Hepatocyte (in vitro differentiated cells): ENCODE data around the gene MYEOV. TPM values are rescaled to one million over a fixed set of nuclear protein-coding genes. Genes with fewer than 3 reads are reported as not detected.

Source experiments
- DNase-seq: peaks from one replicate; pipeline ENCODE4 v3.0.0-alpha.2; 2016; ENCODE audit warnings: low spot score
- H2AFZ ChIP-seq: fragments of 200-600 bp; sonication (generic); 2 replicates; pipeline ENCODE4 v1.6.0; 2016; ENCODE audit warnings: antibody characterized with exemption, mild to moderate bottlenecking
- H3K27ac ChIP-seq: fragments of 200-600 bp; sonication (generic); 2 replicates; pipeline ENCODE4 v1.5.1; 2016; ENCODE audit warnings: mild to moderate bottlenecking
- H3K27me3 ChIP-seq: fragments of 200-600 bp; sonication (generic); 2 replicates; pipeline ENCODE4 v1.6.1; 2016
- H3K36me3 ChIP-seq: fragments of 200-600 bp; sonication (generic); replicated peaks from 2 replicates; pipeline ENCODE4 v1.5.1; 2016; ENCODE audit warnings: low read depth; ENCODE audit not compliant: insufficient read depth
- H3K4me1 ChIP-seq: fragments of 200-600 bp; sonication (generic); 2 replicates; pipeline ENCODE4 v1.5.1; 2016; ENCODE audit warnings: mild to moderate bottlenecking, moderate library complexity; ENCODE audit not compliant: insufficient read depth
- H3K4me2 ChIP-seq: fragments of 200-600 bp; sonication (generic); 2 replicates; pipeline ENCODE4 v1.6.0; 2016
- H3K4me3 ChIP-seq: fragments of 200-600 bp; sonication (generic); 2 replicates; pipeline ENCODE4 v1.5.1; 2016; ENCODE audit warnings: mild to moderate bottlenecking
- H3K79me2 ChIP-seq: fragments of 200-600 bp; sonication (generic); 2 replicates; pipeline ENCODE4 v1.6.0; 2017; ENCODE audit warnings: mild to moderate bottlenecking
- H3K9me2 ChIP-seq: fragments of 200-600 bp; sonication (generic); replicated peaks from 2 replicates; pipeline ENCODE4 v1.6.0; 2017; ENCODE audit warnings: mild to moderate bottlenecking; ENCODE audit not compliant: insufficient read depth
- H3K9me3 ChIP-seq: fragments of 200-600 bp; sonication (generic); 2 replicates; pipeline ENCODE4 v1.5.1; 2016; ENCODE audit warnings: low read depth, mild to moderate bottlenecking
- H4K20me1 ChIP-seq: fragments of 200-600 bp; sonication (generic); 2 replicates; pipeline ENCODE4 v1.6.0; 2016; ENCODE audit warnings: mild to moderate bottlenecking; ENCODE audit not compliant: insufficient read depth, poor library complexity, severe bottlenecking
- EZH2 ChIP-seq: fragments of 200-600 bp; sonication (generic); IDR thresholded peaks from 2 replicates; pipeline ENCODE4 v1.6.1; 2016; ENCODE audit warnings: antibody characterized with exemption, mild to moderate bottlenecking, borderline replicate concordance
- EZH2phosphoT487 ChIP-seq: fragments of 200-600 bp; sonication (generic); IDR thresholded peaks from one replicate; pipeline ENCODE4 v1.6.1; 2018; ENCODE audit warnings: antibody characterized with exemption, mild to moderate bottlenecking, low read depth, moderate library complexity; ENCODE audit not compliant: unreplicated experiment, severe bottlenecking
- WGBS: methylation state at CpG from one replicate; pipeline ENCODE4 v1.1.6; 2016; ENCODE audit warnings: low lambda C conversion rate; ENCODE audit errors: missing lambda C conversion rate; 5-methylcytosine and 5-hydroxymethylcytosine counted together
- polyA plus RNA-seq: library from polyadenylated mRNA; unstranded; fragments of >200 nt; fragmentation: Nextera tagmentation; extraction: Ambion mirVana; gene quantifications from 2 replicates; pipeline ENCODE4 v1.2.1, GENCODE V29; 2016
- total RNA-seq: library from RNA; depleted of rRNA; stranded (reverse); fragments of >200 nt; gene quantifications from 2 replicates; pipeline ENCODE4 v1.2.3, GENCODE V29; 2014
- TF ChIP-seq, protein P1 (sequence below): fragments of 200-600 bp; sonication (generic); IDR thresholded peaks from 2 replicates; pipeline ENCODE4 v1.5.1; 2016; ENCODE audit warnings: antibody characterized with exemption, mild to moderate bottlenecking; ENCODE audit not compliant: poor library complexity

MYEOV gene
- total and polyA plus RNA-seq, 2 experiments from 2014 or later: not detected

DNA sequence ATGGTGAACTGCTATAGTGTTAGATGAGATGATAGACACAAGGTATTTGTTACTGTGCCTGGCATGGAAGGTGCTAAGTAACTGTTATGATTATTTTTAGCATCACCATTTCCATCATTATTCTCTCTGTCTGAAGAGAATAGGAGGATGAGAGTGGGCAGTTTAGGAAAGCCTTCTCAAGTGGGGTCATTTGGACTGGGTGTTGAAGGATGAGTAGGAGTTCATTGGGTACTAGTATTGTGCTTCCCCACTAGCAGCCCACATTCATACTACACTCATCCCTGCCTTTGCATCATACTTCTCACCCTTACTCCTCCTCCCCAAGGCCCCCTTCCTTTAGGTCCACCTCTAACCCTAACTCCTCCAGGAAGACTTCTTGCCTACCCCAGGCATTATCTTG is 20.6 kb downstream of the MYEOV start:
- no peaks in the 10 kb centered on the region for H3K27me3 ChIP-seq
- no peaks in the 10 kb centered on the region for H3K9me3 ChIP-seq
- no peaks in the 10 kb centered on the region for H4K20me1 ChIP-seq
- H3K4me2 ChIP-seq: no peak overlapping the region
- H3K4me1 ChIP-seq: peaks cover 13% of the 10 kb centered on the region
- H3K36me3 ChIP-seq: no peaks in the 10 kb centered on the region
- H3K79me2 ChIP-seq: no peaks in the 10 kb centered on the region
- TF ChIP-seq EZH2: no peak
- no peak for TF ChIP-seq EZH2phosphoT487
- TF ChIP-seq, protein P1, sequence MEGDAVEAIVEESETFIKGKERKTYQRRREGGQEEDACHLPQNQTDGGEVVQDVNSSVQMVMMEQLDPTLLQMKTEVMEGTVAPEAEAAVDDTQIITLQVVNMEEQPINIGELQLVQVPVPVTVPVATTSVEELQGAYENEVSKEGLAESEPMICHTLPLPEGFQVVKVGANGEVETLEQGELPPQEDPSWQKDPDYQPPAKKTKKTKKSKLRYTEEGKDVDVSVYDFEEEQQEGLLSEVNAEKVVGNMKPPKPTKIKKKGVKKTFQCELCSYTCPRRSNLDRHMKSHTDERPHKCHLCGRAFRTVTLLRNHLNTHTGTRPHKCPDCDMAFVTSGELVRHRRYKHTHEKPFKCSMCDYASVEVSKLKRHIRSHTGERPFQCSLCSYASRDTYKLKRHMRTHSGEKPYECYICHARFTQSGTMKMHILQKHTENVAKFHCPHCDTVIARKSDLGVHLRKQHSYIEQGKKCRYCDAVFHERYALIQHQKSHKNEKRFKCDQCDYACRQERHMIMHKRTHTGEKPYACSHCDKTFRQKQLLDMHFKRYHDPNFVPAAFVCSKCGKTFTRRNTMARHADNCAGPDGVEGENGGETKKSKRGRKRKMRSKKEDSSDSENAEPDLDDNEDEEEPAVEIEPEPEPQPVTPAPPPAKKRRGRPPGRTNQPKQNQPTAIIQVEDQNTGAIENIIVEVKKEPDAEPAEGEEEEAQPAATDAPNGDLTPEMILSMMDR: no peak
- H3K9me2 ChIP-seq: no peaks in the 10 kb centered on the region
- no peak overlapping the region for H2AFZ ChIP-seq
- H3K4me3 ChIP-seq: no peak overlapping the region
- DNase-seq: no peak
- H3K27ac ChIP-seq: no peak overlapping the region

DNA sequence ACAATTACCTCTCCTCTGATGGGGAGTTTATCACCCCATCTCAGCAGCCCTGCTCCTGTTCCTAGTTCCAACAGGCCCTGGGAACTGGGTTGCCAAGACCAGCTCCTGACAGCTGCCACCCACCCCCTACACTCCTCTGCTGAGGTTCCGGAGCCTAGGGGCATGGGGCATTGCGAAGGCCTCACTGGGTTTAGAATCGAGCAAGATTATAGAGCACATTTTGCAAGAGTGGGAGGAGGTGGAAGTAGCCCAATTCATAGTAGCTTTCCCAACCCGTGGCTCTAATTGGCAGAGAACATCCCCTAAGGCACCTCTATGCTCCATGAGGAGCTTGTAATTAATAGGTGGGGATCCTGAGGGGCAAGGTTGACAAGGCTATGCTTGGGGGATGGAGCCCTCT is 23.0 kb downstream of the MYEOV start:
- no peaks in the 10 kb centered on the region for H3K27me3 ChIP-seq
- WGBS: 78% methylated on average over 4 of the region's 4 CpGs
- no peak overlapping the region for H3K4me2 ChIP-seq
- no peak overlapping the region for H3K27ac ChIP-seq
- no peak for DNase-seq
- TF ChIP-seq, protein P1: no peak
- no peak for TF ChIP-seq EZH2phosphoT487
- TF ChIP-seq EZH2: no peak
- H3K9me3 ChIP-seq: no peaks in the 10 kb centered on the region
- H3K4me3 ChIP-seq: no peak overlapping the region
- H4K20me1 ChIP-seq: no peaks in the 10 kb centered on the region
- H3K36me3 ChIP-seq: no peaks in the 10 kb centered on the region
- no peaks in the 10 kb centered on the region for H3K79me2 ChIP-seq
- peaks cover 7% of the 10 kb centered on the region for H3K4me1 ChIP-seq
- no peaks in the 10 kb centered on the region for H3K9me2 ChIP-seq
- H2AFZ ChIP-seq: no peak overlapping the region

DNA sequence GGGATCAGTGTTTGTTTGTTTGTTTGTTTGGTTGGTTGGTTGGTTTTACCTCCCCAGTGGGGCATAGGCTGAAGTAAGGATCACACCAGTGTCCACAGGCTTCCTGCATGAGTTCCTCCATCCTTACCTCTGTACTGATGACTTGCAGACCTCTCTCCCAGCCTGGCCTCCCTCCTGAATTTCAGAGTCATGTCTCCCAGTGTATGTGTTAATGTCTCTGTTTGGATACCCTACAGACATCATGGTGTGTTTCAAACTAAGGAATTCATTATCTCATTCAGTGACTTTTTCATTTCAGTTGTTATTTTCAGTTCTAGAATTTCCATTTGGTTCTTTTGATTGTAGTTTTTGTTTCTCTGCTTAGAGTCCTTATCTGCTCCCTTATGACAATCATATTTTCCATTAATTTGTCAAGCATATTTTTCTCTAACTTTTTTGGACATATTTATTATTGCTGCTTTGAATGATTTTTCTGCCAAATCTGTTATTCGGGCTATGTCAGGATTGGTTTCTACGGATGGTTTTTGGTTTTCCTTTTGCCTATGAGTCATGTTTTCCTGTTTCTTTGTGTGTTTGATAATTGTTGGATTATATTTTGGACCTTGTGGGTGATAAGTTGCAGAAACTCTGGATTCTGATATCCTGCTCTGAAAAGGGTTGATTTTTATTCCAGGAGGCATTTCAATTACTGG is 23.6 kb downstream of the MYEOV start:
- Histone ChIP-seq H3K9me2 (no peaks in the 10 kb centered on the region), H3K27me3 (no peaks in the 10 kb centered on the region), H3K4me2 (no peak overlapping the region), H4K20me1 (no peaks in the 10 kb centered on the region), H3K79me2 (no peaks in the 10 kb centered on the region), H3K4me1 (peaks cover 2% of the 10 kb centered on the region), H3K27ac (no peak overlapping the region), H3K36me3 (no peaks in the 10 kb centered on the region), H2AFZ (no peak overlapping the region), H3K4me3 (no peak overlapping the region), H3K9me3 (no peaks in the 10 kb centered on the region)
- TF ChIP-seq, protein P1: no peak
- no peak for TF ChIP-seq EZH2phosphoT487
- TF ChIP-seq EZH2: no peak
- DNase-seq: no peak
- WGBS: 91% methylated on average over 2 of the region's 2 CpGs

DNA sequence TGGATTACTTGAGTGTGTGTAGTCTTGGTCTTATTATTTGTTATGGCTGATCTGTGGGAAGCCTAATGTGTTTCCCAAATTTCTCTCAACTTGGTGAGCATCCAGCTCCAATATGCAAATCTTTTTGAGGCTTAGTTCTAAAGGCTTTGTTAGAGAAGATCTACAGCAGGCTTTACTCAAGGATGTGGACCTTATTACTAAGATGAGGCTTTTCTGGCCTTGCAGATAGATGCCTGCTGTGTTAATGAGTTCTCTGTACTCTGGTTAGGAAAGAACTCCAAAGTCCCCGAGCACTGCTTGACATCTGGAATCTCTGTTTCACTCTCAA is 24.1 kb downstream of the MYEOV start:
- WGBS: 87% methylated on average over 1 of the region's 1 CpG

More for the DNA sequence above, 24.1 kb downstream of the MYEOV start:
- TF ChIP-seq EZH2 (no peak), EZH2phosphoT487 (no peak)
- TF ChIP-seq, protein P1: no peak
- H3K36me3 ChIP-seq: no peaks in the 10 kb centered on the region
- H3K9me2 ChIP-seq: no peaks in the 10 kb centered on the region
- H3K9me3 ChIP-seq: no peaks in the 10 kb centered on the region
- H4K20me1 ChIP-seq: no peaks in the 10 kb centered on the region
- no peaks in the 10 kb centered on the region for H3K4me1 ChIP-seq
- no peaks in the 10 kb centered on the region for H3K27me3 ChIP-seq
- DNase-seq: no peak
- no peak overlapping the region for H3K4me2 ChIP-seq
- H2AFZ ChIP-seq: no peak overlapping the region
- no peaks in the 10 kb centered on the region for H3K79me2 ChIP-seq
- no peak overlapping the region for H3K4me3 ChIP-seq
- H3K27ac ChIP-seq: no peak overlapping the region
